Inflammatory macrophage treated with lipopolysaccharide for 1 hour (primary cell): ENCODE results near the gene ZNF446.
"Not testable (repeated sequence)": the region's sequence is repeated elsewhere in the genome, so short reads cannot be mapped to it uniquely, and the experiment has no call there.

Source experiments
- DNase-seq, 2 donors: peaks; one replicate each; pipeline ENCODE4 v3.0.0-alpha.2; 2020 to 2022

Gene ZNF446

GRCh38 chr19:58475714-58476497 is at the start of gene ZNF446:
Gene ZNF446, plus strand, starts transcription at chr19:58476352. Its CDS starts 867 bp downstream, at chr19:58477219.
- DNase-seq: peak; percentile 91 to 95

- DNase-seq: no peak
Measured at GRCh38 chr19:58428617-58429016, 47.5 kb upstream of the ZNF446 start.

GRCh38 chr19:58429745-58430144 is 46.4 kb upstream of the ZNF446 start:
- DNase-seq: no peak

- DNase-seq: no peak
Measured at GRCh38 chr19:58434217-58434616, 41.9 kb upstream of the ZNF446 start.

GRCh38 chr19:58439576-58440554 is 36.3 kb upstream of the ZNF446 start, which contains the start of gene ZNF132:
Gene ZNF132, minus strand, starts transcription at chr19:58440153. Its CDS starts 332 bp downstream, at chr19:58439821.
- DNase-seq: peak; percentile 98 to 100

- no peak for DNase-seq
Measured at GRCh38 chr19:58440556-58440955, 35.6 kb upstream of the ZNF446 start.

- not testable (repeated sequence) for DNase-seq
Measured at GRCh38 chr19:58442986-58443385, 33.2 kb upstream of the ZNF446 start.

GRCh38 chr19:58448860-58449259 is 27.3 kb upstream of the ZNF446 start:
- not testable (repeated sequence) for DNase-seq

- DNase-seq: not testable (repeated sequence)
Measured at GRCh38 chr19:58449980-58450379, 26.2 kb upstream of the ZNF446 start.

- DNase-seq: peak in 1 of 2 donors; percentile 11
Measured at GRCh38 chr19:58450856-58451357, 25.2 kb upstream of the ZNF446 start.

- peak; percentile 95 to 97 for DNase-seq
Measured at GRCh38 chr19:58451358-58452101, 24.6 kb upstream of the ZNF446 start, which contains the start of gene ZNF324B. Gene ZNF324B, plus strand, starts transcription at chr19:58451622. Its CDS starts 2,080 bp downstream, at chr19:58453702.

GRCh38 chr19:58453743-58454142 is 22.4 kb upstream of the ZNF446 start:
- no peak for DNase-seq

- no peak for DNase-seq
Measured at GRCh38 chr19:58455306-58455705, 20.8 kb upstream of the ZNF446 start.

GRCh38 chr19:58456111-58456510 is 20.0 kb upstream of the ZNF446 start:
- no peak for DNase-seq

GRCh38 chr19:58460039-58460438 is 16.1 kb upstream of the ZNF446 start:
- no peak for DNase-seq

- no peak for DNase-seq
Measured at GRCh38 chr19:58466089-58466759, 9.9 kb upstream of the ZNF446 start.

GRCh38 chr19:58466760-58467589 is 9.2 kb upstream of the ZNF446 start, which contains the start of gene ZNF324:
Gene ZNF324, plus strand, starts transcription at chr19:58467080. Its CDS starts 2,106 bp downstream, at chr19:58469186.
- peak; percentile 96 to 98 for DNase-seq

GRCh38 chr19:58468216-58468839 is 7.8 kb upstream of the ZNF446 start:
- DNase-seq: no peak

- DNase-seq: no peak
Measured at GRCh38 chr19:58469241-58470013, 6.7 kb upstream of the ZNF446 start.
